Common myeloid progenitor, CD34-positive (primary cell): ENCODE data around the gene TRIM24.

Experiments
- CTCF ChIA-PET: fragments of 350-600 bp; sonication (Branson Sonifier 250); formaldehyde crosslinking; loops from one replicate; lab custom pipeline; 2021; ENCODE audit warnings: antibody characterized with exemption; lab: Charles Lee
- POLR2A ChIA-PET: fragments of 350-600 bp; sonication (Branson Sonifier 250); formaldehyde crosslinking; loops from one replicate; lab custom pipeline; 2021; ENCODE audit warnings: antibody characterized with exemption; lab: Charles Lee
- DNase-seq, 3 donors: peaks; one replicate each; pipeline versions ENCODE4 v3.0.0 to v3.0.0-alpha.2; 2013
- H3K27ac ChIP-seq, 2 experiments: 1 replicate in 1 of 2; 2 replicates in 1 of 2; pipeline ENCODE4 v1.7.0; 2013; ENCODE audit warnings: inconsistent platforms in 2 of 2, low read length in 2 of 2, mild to moderate bottlenecking in 2 of 2, low read depth in 1 of 2, moderate library complexity in 1 of 2; ENCODE audit not compliant: severe bottlenecking in 2 of 2, insufficient read depth in 1 of 2, poor library complexity in 1 of 2
- H3K27me3 ChIP-seq, 5 experiments: replicated peaks in 2 of 5; 1 replicate in 3 of 5; 2 replicates in 2 of 5; pipeline versions ENCODE4 v1.6.1 to v1.7.0; 2013; ENCODE audit warnings: low read length in 4 of 5, mild to moderate bottlenecking in 2 of 5, moderate library complexity in 2 of 5, inconsistent platforms in 1 of 5; ENCODE audit not compliant: insufficient read depth in 5 of 5, control insufficient read depth in 4 of 5
- H3K36me3 ChIP-seq, 4 experiments: 1 replicate in 2 of 4; 2 replicates in 2 of 4; pipeline versions ENCODE4 v1.6.1 to v1.7.0; 2013; ENCODE audit warnings: low read length in 3 of 4, control low read depth in 1 of 4, mild to moderate bottlenecking in 1 of 4; ENCODE audit not compliant: control insufficient read depth in 4 of 4, insufficient read depth in 4 of 4
- H3K4me1 ChIP-seq, 4 experiments: 1 replicate in 3 of 4; 2 replicates in 1 of 4; pipeline versions ENCODE4 v1.6.1 to v1.7.1; 2013; ENCODE audit warnings: low read length in 3 of 4, mild to moderate bottlenecking in 3 of 4, control low read depth in 1 of 4, inconsistent platforms in 1 of 4, moderate library complexity in 1 of 4; ENCODE audit not compliant: control insufficient read depth in 4 of 4, insufficient read depth in 4 of 4; ENCODE audit errors: control extremely low read depth in 1 of 4
- H3K4me3 ChIP-seq, 7 experiments: 1 replicate in 4 of 7; 2 replicates in 3 of 7; pipeline versions ENCODE4 v1.5.1 to v1.7.0; 2013; ENCODE audit warnings: mild to moderate bottlenecking in 7 of 7, low read length in 6 of 7, moderate library complexity in 6 of 7, inconsistent platforms in 2 of 7, low read depth in 2 of 7, control low read depth in 1 of 7; ENCODE audit not compliant: insufficient read depth in 4 of 7, control insufficient read depth in 1 of 7; ENCODE audit errors: extremely low read depth in 1 of 7
- H3K9me3 ChIP-seq, 5 experiments: 1 replicate in 4 of 5; 2 replicates in 1 of 5; pipeline versions ENCODE4 v1.6.1 to v1.7.1; 2013; ENCODE audit warnings: low read length in 4 of 5, mild to moderate bottlenecking in 2 of 5, inconsistent platforms in 1 of 5, low read depth in 1 of 5, moderate library complexity in 1 of 5; ENCODE audit not compliant: control insufficient read depth in 4 of 5, insufficient read depth in 2 of 5; ENCODE audit errors: control extremely low read depth in 1 of 5
- WGBS: methylation state at CpG from one replicate; pipeline ENCODE4 v1.1.5; 2013; ENCODE audit not compliant: insufficient coverage; 5-methylcytosine and 5-hydroxymethylcytosine counted together

TRIM24 gene

DNA sequence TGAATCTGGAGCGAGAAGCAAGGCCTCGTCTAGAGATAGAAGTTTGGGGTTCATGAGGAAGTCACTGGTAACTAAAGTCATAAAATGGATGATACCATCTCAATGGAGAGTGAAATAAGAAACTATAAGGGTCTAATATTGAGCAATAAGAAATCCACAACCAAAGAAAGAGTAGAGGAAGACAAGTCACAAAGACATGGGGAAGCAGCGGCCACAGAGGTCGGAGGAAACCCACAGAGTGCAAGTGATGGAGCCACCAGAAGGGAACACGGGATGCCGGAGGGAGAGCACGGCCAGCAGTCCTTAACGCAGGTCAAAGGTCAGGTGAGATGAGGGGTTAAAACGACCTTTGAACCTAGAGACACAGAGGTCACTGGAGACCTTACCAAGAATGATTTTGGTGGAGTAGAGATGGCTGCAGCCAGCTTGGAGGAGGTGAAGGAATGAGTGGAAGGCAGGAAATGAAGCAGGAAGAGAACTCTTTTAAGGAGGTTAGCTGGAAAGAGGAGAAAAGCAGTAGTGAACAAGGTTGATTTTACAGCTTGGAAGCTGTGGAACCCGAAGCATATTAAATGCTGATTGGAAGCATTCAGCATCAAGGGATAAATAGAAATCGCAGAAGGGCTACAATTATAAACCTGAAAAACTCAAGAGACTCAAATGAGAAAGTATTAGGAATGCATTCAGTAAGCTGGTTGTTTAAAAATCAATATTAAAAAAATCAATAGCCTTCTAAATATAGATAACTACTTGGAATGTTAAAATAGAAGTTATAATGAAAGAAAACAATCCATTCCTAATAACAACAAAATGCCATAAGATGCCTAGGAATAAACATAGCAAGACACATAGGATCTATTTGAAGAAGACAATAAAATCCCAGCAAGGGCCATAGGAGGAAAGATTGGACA, 147.4 kb downstream of the TRIM24 start:
- 54% methylated on average over 10 of the region's 11 CpGs for WGBS
- ChIA-PET POLR2A (interaction anchor here (1.2 kb wide), 1 partner anchor 111 kb away, joined by 3 read pairs; no protein-coding TSS in a partner anchor), CTCF (interaction anchor here (0.6 to 1.5 kb wide), 6 partner anchors 10 to 141 kb away, joined by 3 to 6 read pairs (median 4); no protein-coding TSS in a partner anchor)
- H3K4me3 ChIP-seq: no peak overlapping the region
- peaks cover 0 to 2% (median 0%) of the 10 kb centered on the region in 5 experiments for H3K9me3 ChIP-seq
- peaks cover 3 to 57% (median 36%) of the 10 kb centered on the region in 4 experiments for H3K4me1 ChIP-seq
- peak in 2 of 3 donors; percentile 34 to 40 for DNase-seq
- no peaks in the 10 kb centered on the region for H3K27me3 ChIP-seq
- H3K36me3 ChIP-seq: no peaks in the 10 kb centered on the region
- no peak overlapping the region for H3K27ac ChIP-seq

DNA sequence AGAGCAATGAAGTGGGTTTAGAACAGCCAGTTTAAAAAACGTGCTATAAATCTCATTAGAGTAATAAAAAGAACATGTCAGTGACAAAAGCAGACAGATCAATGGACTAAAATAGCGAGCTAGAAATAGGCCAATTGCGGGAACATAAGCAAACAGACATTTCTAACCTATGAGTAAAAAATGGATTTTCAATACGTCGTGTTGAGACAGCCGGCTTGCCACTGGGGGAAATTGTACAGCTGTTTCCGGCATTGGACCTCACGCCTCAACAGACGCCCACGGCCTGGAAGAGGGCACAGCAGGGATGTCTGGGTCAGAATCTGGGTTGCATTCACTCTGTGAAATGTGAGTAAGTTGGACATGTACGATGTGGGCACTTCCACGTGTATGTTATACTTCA, 148.2 kb downstream of the TRIM24 start:
- peak overlapping the region in 1 of 7 experiments; percentile 5 for H3K4me3 ChIP-seq

DNA sequence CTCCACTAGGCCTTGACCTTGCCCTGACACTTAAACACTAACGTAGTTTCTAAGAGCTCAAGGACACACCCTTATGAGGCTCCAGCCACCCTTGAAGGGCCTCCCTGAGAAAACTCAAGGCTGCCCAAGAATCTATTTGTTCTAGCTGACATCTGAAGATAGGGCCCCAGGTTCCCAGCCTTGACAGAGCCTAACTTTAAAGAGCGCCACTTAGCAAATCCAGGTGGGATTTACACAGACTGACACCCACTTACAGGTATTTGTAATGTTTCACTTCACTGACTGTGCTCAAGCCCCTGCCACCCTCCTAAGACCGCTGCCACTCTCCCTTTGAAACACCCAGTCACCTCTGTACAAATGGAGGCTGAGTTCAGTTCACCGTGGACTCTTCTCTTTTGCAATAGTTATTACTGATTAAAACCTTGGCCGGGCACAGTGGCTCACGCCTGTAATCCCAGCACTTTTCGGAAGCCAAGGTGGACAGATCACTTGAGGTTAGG, 150.7 kb downstream of the TRIM24 start:
- DNase-seq: no peak
- Histone ChIP-seq H3K27me3 (no peaks in the 10 kb centered on the region), H3K36me3 (no peaks in the 10 kb centered on the region), H3K9me3 (peaks cover 0 to under 1% (median 0%) of the 10 kb centered on the region in 5 experiments), H3K4me3 (no peak overlapping the region), H3K4me1 (peaks cover 6 to 48% (median 33%) of the 10 kb centered on the region in 4 experiments), H3K27ac (no peak overlapping the region)
- WGBS: 91% methylated on average over 7 of the region's 7 CpGs
- POLR2A ChIA-PET: interaction anchor here (0.5 kb wide), 1 partner anchor 107 kb away, joined by 3 read pairs; no protein-coding TSS in a partner anchor
- CTCF ChIA-PET: interaction anchor here (1.3 kb wide), 1 partner anchor 8 kb away, joined by 3 read pairs; no protein-coding TSS in a partner anchor

More for the DNA sequence above, 148.2 kb downstream of the TRIM24 start:
- Histone ChIP-seq H3K27me3 (no peaks in the 10 kb centered on the region), H3K36me3 (no peaks in the 10 kb centered on the region), H3K4me1 (peaks cover 4 to 54% (median 34%) of the 10 kb centered on the region in 4 experiments), H3K9me3 (peaks cover 0 to 2% (median 0%) of the 10 kb centered on the region in 5 experiments), H3K27ac (no peak overlapping the region)
- ChIA-PET CTCF (interaction anchor here (0.6 to 1.5 kb wide), 5 partner anchors 9 to 140 kb away, joined by 3 to 6 read pairs (median 4); no protein-coding TSS in a partner anchor), POLR2A (interaction anchor here (1.2 kb wide), 1 partner anchor 111 kb away, joined by 3 read pairs; no protein-coding TSS in a partner anchor)
- 17% methylated on average over 9 of the region's 12 CpGs for WGBS
- DNase-seq: peak in 2 of 3 donors; percentile 70 to 84

DNA sequence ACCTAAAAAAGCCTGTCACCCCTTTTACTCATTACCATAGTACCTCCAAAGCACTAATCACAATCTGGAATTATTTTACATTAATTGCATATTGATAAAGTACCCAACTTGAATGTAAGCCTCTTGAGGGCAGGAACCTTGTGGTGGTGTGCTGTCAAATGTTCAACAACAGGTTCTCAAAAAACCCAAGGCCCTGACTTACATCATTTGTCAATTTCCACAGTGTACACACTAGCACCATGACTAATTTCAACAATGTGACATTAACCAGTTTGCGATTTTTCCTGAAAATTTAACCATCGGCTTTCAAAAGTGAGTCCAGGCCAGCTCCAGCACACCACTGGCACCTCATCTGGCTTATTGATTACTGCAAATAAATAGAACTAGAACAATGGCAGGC, 153.6 kb downstream of the TRIM24 start:
- DNase-seq: peak in 1 of 3 donors; percentile 31
- POLR2A ChIA-PET: interaction anchor here (0.6 to 1.0 kb wide), 2 partner anchors 11 to 12 kb away, joined by 4 read pairs; no protein-coding TSS in a partner anchor
- WGBS: 92% methylated on average over 2 of the region's 2 CpGs
- CTCF ChIA-PET: interaction anchor here (1.6 kb wide), 1 partner anchor 105 kb away, joined by 3 read pairs; no protein-coding TSS in a partner anchor
- H3K4me1 ChIP-seq: peaks cover 6 to 27% (median 14%) of the 10 kb centered on the region in 4 experiments
- no peak overlapping the region for H3K27ac ChIP-seq
- H3K27me3 ChIP-seq: no peaks in the 10 kb centered on the region
- H3K4me3 ChIP-seq: no peak overlapping the region
- H3K36me3 ChIP-seq: no peaks in the 10 kb centered on the region
- no peaks in the 10 kb centered on the region for H3K9me3 ChIP-seq

DNA sequence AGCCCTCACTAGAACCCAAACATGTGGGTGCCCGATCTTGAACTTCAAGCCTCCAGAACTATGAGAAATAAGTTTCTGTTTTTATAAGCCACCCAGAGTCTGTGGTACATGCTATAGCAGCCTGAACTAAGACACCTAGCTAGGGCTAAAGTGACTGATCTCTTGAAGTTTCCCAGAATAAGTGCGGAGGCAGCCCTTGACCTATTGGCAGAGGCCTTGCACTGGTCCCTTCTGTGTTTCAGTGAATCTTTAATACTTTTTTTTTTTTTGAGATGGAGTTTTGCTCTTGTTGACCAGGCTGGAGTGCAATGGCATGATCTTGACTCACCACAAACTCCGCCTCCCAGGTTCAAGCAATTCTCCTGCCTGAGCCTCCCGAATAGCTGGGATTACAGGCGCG, 156.0 kb downstream of the TRIM24 start:
- 100% methylated on average over 1 of the region's 6 CpGs for WGBS

DNA sequence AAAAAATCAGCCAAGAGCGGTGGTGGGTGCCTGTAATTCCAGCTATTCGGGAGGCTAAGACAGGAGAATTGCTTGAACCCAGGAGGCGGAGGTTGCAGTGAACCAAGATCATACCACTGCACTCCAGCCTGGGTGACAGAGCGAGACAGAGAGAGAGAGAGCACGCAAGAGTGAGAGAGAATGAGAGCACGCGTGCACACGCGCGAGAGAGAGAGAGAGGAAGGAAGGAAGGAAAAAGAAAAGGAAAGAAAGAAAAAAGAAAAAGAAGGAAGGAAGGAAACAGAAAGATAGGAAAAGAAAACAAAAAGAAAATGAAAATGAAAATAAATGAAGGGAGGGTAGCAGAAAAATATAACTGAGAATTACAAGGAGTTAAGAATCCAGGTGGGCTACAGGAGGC, 158.4 kb downstream of the TRIM24 start:
- H3K4me3 ChIP-seq: no peak overlapping the region
- CTCF ChIA-PET: interaction anchor here (1.0 to 1.6 kb wide), 2 partner anchors 8 to 75 kb away, joined by 3 to 4 read pairs; no protein-coding TSS in a partner anchor
- H3K9me3 ChIP-seq: no peaks in the 10 kb centered on the region
- no peak for DNase-seq
- H3K4me1 ChIP-seq: peaks cover 0 to 13% (median 6%) of the 10 kb centered on the region in 4 experiments
- WGBS: 97% methylated on average over 10 of the region's 10 CpGs
- POLR2A ChIA-PET: no interaction called here
- peaks cover 0 to 3% (median 0%) of the 10 kb centered on the region in 4 experiments for H3K36me3 ChIP-seq
- no peaks in the 10 kb centered on the region for H3K27me3 ChIP-seq
- H3K27ac ChIP-seq: no peak overlapping the region

More for the DNA sequence above, 156.0 kb downstream of the TRIM24 start:
- Histone ChIP-seq H3K4me1 (peaks cover 3 to 21% (median 11%) of the 10 kb centered on the region in 4 experiments), H3K27me3 (no peaks in the 10 kb centered on the region), H3K27ac (no peak overlapping the region), H3K4me3 (no peak overlapping the region), H3K9me3 (no peaks in the 10 kb centered on the region), H3K36me3 (peaks cover 0 to 3% (median 0%) of the 10 kb centered on the region in 4 experiments)
- DNase-seq: no peak
- ChIA-PET CTCF (no interaction called here), POLR2A (no interaction called here)
